HG03280 (cell line): Measurements from ENCODE around the gene ZNF428.
A peak's percentile ranks its signal among the peaks of the same experiment; 100 is the strongest.
"Not testable (repeated sequence)": the region's sequence is repeated elsewhere in the genome, so short reads cannot be mapped to it uniquely, and the experiment has no call there.

Experiments
- ATAC-seq: cut with Tn5 transposase; IDR thresholded peaks from one replicate; pipeline ENCODE4 v1.9.1; 2021; ENCODE audit warnings: mild to moderate bottlenecking, moderate library complexity; ENCODE audit not compliant: unreplicated experiment

The ZNF428 gene

DNA sequence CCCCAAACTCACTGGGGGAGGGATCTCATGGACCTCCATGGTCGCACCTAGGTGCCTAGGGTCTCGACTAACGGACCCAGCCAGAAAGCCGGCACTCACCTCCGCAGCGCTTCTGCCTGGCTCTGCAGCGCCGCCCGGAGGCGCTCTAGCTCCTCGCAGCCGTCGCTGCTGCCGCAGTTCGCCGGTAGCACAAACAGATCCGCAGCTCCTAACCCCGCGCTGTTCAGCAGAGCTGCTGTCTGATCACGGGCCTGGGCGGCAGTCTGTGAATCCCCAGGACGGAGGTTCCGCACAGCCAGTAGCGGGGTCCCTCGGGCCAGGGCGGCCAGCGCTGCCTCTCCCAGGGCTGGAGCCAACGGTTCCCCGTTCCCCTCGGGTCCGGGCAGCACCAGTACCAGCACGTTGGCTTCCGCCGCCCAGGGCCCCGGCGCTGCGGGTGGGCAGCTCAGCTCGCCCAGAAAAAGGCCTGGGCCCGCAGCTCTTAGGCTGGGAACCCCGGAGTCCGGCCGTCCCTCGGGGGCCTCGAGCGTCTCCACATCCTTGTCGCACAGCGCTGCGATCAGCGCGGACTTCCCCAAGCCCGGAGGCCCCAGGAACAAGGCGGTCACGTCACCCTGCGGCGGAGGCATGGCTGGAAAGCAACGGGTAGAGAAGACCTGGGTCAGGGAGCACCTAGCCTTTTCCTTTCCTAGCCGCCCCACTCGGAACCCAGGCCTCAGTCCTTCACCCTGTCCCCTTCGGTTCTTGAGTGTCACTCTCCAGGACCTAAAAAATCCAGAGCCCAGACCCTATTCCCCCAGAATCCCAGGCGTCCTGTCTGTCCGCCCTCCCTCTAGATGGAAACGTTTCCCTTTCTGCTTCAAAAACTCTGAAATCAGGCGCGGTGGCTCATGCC is 24.5 kb downstream of the ZNF428 start:
- ATAC-seq: peak; percentile 29

DNA sequence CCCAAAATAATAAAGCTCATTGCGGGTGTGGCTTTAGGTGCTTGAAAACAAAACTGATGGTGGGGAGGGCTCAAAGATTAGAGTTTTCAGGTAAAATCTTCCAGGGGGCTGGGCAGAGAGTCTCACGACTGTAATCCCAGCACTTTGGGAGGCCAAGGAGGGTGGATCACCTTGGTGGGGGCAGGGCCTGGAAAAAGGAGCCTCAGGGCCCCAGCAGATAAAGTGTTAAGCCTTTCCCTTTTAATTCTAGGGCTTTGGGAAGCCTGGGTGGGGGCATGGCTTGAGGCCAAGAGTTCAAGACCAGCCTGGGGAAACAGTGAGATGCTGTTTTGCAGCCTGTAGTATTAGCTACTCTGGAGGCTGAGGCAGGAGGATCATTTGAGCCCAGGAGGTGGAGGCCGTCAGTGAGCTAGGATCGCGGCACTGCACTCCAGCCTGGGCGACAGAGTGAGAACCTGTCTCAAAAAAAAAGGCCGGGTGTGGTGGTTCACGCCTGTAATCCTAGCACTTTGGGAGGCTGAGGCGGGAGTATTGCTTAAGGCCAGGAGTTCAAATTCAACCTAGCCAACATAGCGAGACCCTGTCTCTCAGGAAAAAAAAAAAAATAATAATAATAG is 25.2 kb downstream of the ZNF428 start:
- no peak for ATAC-seq

DNA sequence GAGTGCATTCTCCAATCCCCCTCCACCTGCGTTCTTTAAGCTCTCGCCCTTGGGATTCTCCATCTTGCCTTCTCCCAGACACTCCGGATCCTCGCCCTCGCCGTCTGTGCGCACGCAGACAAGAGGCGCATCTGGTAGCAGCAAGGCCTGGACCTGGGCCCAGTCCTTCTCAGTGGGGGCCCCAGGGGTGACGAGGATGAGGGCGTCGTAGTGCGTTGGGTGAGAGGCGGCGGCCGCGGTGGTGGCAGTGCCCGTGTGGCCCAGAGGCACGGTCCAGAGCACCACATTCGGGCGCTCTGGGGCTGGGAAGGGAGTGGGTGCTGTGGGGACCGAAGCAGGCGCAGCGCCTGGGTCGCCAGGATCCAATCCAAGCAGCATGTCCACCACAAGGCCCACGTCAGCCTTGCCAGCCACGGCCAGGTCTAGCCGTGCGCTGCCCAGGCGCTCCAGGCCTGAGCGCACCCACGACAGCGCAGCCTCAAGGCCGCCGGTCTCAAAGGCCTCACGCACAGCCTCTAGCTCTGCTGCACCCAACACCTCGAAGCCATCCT is 26.6 kb downstream of the ZNF428 start:
- ATAC-seq: no peak

DNA sequence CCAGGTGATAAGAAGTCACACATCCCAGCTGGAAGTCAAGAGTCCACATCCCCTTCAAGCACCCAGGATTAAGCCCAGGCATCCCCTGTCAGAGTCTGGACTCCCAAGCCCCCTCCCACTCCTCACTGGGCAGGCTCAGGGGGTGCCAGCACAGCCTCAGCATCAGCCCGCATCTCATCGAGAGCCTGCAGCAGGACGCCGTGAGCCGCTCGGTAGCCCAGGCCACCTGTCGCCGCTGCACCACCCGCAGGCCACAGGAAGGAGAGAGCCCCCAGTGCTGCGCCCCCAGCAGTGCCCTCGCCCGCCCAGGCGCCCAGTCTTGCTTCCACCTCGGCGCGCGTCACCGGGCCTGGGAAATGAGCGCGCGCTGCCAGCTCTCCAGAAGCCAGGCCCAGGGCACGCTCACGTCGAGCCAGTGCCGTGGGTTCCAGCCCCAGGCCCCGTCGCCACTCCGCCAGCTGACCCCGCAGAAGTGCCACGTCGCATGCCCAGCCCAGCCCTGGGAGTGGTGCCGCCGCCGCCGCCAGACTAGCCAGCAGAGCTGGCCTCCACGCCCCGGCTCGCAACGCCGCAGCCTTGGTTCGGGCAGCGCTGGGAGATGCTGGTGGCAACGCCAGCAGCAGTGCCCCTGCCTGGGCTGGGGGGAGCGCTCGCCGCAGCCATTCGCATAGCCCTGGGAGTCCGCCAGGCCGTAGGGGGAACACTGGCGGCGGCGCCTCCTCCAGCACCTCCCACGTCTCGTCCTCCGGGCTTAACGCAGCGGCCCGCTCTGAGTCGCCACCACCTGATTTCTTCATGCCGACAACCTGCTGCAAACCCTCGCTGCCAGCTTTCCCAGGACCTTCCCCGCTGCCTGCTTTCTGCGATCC is 27.3 kb downstream of the ZNF428 start:
- no peak for ATAC-seq

DNA sequence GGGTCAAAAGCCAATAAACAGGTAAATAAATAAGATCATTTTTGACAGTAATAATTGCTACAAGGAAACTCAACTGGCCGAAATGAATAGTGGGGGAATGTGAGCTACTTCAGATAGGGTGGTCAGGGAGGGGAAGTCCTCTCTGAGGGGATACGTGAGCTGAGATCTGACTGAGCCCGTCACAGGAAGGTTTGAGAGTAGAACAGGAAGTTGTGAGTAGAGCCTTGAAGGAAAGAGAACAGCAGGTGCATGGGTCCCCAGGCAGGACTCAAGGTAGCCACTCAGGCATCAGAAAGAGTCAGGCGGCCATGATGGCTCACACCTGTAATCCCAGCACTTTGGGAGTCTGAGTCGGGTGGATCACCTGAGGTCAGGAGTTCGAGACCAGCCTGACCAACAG is 29.8 kb downstream of the ZNF428 start:
- ATAC-seq: no peak

DNA sequence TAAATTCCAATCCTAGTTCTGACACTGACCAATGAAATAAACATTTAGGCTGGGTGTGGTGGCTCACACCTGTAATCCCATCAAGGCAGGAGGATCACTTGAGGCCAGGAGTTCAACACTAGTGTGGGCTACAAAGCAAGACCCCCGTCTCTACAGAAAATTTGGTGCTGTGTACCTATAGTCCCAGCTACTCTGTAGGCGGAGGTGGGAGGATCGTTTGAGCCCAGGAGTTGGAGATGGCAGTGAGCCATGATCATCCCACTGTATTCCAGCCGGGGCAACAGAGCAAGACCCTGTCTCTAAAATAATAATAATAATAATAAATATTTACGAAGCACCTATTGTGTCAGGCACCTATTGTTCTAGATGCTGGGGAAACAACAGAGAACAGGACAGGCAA is 30.2 kb downstream of the ZNF428 start:
- ATAC-seq: no peak

DNA sequence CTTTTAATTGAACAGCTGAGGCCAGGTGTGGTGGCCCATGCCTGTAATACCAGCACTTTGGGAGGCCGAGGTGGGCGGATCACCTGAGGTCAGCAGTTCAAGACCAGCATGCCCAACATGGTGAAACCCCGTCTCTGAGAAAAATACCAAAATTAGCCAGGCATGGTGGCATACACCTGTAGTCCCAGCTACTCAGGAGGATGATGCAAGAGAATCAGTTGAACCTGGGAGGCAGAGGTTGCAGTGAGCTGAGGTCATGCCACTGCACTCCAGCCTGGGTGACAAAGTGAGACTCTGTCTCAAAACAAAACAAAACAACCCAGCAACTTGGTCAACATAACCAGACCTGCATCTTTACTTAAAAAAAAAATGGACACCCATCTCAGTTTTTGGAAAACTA is 32.4 kb downstream of the ZNF428 start:
- ATAC-seq: not testable (repeated sequence)

DNA sequence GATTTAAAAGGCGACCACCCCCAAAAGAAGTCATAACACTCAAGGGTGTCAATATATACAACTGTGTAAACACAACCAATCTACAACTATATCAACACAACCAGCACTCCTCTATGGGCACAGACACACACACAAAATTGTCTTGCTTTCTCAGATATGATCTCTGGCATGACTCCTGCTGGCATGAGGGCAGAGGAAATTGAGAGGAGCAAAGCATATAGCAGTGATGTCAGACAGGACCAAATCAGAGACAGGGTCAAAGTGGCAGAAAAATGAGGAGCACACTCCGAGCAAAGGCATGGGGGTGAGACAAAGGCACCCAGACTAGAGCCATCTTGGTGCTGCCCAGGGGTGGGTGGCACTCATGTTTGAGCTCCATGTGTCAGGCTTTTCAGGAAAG is 33.1 kb downstream of the ZNF428 start:
- ATAC-seq: no peak

DNA sequence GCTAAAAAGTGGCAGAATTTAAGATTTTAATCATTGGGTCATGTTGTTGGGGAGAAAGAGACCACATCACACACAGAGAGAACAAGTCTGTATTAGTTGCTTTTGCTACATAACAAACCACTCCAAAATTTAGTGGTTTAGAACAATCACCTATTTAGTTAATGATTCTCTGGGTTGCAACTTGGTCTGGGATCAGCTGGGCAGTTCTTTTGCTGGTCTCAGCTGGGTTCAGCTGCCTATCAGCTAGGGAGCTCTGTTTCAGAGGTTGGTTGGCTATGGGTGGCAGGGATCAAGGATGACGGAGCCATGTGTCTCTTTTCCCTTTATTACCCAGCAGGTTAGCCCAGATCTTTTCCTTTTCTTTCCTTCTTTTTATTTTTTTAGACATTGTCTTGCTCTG is 34.9 kb downstream of the ZNF428 start:
- no peak for ATAC-seq

DNA sequence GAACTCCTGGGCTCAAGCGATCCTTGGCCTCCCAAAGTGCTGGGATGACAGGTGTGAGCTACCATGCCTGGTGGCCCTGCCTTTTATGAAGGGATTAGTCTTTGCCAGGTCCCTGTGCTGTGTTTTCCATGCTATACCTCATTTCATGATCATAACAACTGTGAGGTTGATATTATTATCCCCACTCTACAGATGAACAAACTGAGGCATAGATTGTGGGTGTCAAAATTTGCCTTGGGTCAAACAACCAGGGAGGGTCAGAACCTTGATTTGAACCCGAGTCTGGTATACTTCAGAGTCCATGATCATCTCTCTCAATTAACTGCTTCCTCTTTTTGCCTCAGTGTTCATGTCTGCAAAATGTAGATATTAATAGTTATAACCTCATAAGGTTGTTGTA is 36.9 kb downstream of the ZNF428 start:
- ATAC-seq: no peak

DNA sequence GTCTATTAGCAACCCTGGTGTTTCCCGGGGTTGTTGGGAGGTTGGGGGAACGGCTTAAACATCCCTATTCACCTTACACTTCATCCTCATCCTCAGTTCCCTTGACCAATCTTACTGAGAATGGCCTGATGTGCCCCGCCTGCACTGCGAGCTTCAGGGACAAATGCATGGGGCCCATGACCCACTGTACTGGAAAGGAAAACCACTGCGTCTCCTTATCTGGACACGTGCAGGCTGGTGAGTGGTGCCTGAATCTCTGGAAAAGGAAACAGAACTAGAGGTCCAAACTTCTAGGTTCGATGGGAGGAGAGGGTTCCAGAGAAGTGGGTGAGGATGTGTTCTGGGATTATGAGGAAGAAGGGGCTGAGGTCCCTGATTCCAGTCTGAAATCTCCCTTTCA is 38.0 kb downstream of the ZNF428 start:
- no peak for ATAC-seq

DNA sequence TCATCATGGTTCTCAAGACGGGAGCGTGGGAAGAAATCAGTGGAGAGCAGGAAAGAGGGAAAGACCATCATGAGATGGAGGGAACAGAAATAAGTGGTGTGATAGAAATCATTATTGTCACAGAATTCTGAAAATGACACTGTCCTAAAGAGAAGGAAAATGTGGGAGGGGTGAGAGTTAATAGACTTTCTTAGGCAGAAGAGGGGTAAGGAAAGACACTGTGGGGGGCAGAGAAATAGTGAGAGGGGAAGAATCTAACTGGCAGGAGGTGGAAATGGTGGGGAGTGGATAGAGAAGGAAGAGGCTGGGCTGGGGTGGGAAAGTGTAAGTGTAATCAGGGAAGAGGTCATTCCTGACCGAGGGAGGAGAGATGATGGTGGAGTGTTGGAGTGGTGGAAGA is 40.6 kb downstream of the ZNF428 start:
- ATAC-seq: no peak

DNA sequence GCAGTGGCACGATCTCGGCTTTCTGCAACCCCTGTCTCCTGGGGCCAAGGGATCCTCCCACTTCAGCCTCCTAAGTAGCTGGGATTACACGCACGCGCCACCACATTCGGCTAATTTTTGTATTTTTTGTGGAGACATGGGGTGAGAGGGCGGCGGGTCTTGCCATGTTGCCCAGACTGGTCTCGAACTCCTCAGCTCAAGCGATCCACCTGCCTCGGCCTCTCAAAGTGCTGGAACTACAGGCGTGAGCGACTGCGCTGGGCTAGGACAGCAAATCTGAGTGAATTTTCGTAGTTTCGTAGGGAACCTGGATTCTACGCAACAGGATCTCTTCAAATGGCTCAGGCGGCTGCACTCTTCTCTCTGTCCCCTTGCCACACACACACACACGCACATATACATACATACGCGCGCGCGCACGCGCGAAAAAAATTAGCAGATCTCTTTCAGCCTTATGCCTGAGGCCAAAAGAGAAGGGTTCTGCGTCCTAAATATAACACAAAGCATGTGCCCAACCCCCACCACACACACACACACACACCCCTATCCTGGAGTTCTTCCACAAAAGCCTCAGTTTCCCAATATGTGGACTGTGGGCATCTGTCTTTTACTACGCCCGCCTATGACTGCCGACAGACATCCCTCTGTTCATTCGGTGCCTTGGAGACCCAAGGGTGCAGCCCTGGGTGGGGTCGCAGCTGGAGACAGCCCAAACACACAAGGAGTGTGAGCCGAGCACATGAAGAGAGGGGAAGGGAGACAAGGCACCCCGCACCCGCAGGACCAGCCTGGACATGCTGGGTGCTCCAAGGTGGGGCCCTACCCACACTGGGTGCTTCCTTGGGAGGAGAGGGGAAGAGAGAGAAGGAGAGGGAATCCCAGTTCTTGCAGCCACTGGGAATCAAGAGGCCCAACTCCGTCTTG is 43.2 kb downstream of the ZNF428 start:
- no peak for ATAC-seq

DNA sequence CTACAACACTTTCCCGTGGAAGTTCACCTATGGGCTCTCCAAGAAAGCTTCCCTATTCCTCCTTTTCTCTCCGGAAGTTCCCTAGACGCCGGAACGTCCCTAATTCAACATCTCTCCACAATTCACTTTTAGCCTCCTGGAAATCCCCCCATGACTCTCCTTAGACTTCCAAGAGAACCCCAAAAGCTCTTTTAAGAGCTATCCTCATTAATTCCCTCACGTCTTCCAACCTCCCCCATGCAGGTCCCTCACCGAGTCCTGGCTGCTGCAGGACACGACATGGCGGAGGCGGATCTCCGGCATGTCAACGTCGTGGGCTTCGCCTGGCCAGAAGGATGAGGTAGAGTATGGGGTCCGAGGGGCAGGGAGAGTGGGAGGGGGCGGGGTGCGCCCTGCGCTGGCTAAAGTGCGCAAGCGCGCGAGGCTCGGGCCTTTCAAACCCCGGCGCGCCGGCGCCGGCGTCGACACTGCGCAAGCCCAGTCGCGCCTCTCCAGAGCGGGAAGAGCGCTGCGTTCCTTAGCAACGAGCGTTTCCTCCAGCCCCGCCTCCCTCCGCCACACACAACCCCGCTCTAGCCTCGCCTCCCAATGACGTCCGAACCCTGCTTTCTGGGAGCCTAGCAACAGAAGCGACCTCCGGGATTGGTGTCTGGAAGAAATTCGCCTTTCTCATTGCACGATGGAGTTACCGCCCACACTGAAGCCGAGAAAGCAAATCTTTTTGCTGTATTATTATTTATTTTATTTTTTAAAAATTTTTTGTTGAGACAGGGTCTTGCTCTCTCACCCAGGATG is 44.1 kb downstream of the ZNF428 start, which contains the start of the genes PINLYP and XRCC1:
TSS of gene PINLYP (plus strand) at position 646 of the 795 bp plus-strand sequence. CDS start 1,391 bp downstream, outside the sequence.
TSS of gene XRCC1 (minus strand) at position 372 of the 795 bp plus-strand sequence. CDS start at position 303, 69 bp downstream.
- ATAC-seq: peak; percentile 98

DNA sequence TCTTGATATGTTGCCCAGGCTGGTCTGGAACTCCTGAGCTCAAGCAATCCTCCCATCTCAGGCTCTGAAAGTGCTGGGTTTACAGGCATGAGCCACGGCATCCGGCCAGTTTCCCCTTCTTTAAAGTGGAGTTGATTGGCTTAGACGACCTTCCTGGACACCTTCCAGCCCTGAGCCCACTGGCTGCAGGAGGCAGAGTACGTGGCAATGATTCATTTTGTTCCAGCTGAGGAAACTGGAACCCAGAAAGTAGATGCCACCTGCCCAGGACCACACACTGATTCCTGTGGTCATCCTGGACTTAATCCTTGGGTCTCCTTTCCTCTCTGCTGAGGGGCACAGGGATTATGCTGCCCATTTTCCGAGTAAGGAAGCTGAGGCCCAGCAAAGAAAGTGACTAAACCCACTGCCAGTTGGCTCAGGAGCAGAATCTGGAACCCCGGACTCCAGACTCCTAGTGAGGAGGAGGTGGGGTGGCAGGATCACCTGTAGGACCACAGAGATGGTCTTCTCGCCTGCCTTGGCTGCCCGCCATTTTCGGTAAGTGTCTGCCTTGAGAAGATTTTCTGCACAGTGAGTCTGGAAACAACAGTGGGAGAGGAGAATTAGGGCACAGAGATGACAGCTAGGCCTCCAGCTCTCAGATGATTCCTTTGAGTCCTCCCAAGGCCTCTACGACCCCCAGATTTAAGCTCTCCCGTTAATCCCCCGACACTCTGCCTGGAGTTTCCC is 44.8 kb downstream of the ZNF428 start:
- no peak for ATAC-seq

DNA sequence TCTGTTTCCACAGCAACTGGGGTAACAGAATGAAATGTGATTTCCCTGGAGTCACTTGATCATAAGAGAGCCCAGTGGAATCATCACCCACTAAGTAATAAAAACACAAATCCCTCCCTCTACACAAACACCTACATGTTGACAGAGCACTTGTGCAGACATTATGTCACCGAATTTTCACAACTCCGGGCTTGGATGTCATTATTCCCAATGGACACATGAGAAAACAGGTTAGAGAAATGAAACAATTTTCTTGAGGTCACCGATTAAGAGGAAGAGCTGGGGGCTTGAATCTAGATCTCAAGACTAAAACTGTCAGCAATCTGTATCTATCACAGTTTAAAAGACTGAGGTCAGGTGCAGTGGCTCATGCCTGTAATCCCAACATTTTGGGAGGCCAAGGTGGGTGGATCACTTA is 47.2 kb downstream of the ZNF428 start:
- no peak for ATAC-seq

DNA sequence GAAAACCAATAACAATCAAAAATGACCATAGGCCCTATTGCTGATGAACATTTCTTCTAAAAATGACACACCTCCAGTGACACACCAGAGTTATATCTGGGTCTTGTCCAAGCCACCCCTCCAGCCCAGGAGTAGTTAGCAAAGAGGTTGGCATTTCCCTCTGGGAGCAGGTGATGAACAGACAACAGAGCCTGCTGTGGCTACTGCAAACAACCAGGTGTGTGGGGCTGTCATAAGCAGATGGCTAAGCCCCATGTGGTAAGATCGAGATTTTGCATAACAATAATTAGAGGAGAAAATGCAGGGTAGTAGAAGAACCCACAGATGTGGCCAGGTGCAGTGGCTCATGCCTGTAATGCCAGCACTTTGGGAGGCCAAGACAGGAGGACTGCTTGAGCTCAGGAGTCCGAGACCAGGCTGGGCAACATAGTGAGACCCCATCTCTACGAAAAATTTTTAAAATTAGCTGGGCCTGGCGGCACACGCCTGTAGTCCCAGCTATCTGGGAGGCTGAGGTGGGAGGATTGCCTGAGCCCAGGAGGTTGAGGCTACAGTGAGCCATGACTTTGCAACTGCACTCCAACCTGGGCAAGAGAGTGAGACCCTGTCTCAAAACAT is 49.1 kb downstream of the ZNF428 start:
- ATAC-seq: no peak

DNA sequence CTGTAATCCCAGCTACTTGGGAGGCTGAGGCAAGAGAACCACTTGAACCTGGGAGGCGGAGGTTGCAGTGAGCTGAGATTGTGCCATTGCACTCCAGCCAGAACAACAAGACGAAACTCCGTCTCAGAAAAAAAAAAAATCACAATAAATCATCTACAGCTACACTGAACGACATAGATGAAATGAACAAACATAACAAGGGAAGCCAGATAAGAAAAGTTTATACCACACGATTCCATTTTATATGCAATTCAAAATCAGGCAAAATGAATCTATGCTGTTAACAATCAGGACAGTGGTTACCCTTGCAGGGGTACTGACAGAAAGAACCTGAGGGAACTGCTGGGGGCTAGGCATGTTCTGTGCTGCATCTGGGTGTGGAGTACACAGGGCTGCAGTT is 49.8 kb downstream of the ZNF428 start:
- ATAC-seq: no peak
